OCI-LY3 (cell line): ENCODE measurements around the gene MBP.

Source experiments
- EZH2phosphoT487 ChIP-seq: fragments of 200-600 bp; shearing (Covaris generic); IDR thresholded peaks from 2 replicates; pipeline ENCODE4 v1.6.1; 2018; ENCODE audit warnings: antibody characterized with exemption, mixed run types, low read depth
- TF ChIP-seq, protein P1 (sequence below): fragments of 200-600, 300-600 bp; sonication (generic); IDR thresholded peaks from 2 replicates; pipeline ENCODE4 v1.5.1; 2014; ENCODE audit warnings: antibody characterized with exemption, low read length, low read depth

DNA sequence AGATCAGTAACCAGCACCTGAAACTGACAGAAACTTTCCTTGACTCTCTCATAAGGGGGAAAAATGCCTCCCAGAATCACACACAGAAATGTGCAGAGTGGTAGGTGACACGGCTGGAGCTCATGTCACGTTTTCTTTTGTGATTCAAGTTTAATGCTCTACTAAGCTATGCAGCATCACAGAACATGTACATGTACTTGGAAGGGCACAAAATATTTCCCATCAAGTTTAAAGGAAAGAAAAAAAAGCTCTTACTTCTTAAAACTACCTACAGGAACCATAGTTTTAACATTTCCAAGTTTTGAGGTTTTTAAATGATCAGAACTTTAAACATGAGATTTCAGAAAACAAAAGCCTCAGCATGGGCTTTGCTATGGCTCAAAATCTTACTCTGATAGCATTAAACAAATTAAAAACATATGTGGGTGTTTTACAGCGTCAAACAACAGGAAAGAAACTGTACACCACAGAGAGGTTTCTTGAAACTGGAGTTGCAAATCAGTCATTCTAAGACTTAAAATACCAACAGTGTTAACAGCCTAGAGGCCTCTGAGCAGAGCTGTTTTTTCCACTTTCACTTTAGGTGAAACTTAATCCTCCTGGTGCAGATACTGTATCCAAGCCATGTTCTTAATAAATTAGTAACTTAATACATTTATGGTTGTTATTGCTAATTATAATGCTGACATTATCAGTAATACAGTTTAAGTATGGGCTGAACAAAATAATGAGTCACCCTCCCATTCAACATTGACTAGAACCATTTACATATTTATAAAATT is 30.1 kb downstream of the MBP start:
- TF ChIP-seq, protein P1, sequence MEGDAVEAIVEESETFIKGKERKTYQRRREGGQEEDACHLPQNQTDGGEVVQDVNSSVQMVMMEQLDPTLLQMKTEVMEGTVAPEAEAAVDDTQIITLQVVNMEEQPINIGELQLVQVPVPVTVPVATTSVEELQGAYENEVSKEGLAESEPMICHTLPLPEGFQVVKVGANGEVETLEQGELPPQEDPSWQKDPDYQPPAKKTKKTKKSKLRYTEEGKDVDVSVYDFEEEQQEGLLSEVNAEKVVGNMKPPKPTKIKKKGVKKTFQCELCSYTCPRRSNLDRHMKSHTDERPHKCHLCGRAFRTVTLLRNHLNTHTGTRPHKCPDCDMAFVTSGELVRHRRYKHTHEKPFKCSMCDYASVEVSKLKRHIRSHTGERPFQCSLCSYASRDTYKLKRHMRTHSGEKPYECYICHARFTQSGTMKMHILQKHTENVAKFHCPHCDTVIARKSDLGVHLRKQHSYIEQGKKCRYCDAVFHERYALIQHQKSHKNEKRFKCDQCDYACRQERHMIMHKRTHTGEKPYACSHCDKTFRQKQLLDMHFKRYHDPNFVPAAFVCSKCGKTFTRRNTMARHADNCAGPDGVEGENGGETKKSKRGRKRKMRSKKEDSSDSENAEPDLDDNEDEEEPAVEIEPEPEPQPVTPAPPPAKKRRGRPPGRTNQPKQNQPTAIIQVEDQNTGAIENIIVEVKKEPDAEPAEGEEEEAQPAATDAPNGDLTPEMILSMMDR = no peak
- no peak for TF ChIP-seq EZH2phosphoT487
